Hepatocyte (in vitro differentiated cells): ENCODE data around the gene AOPEP. TPM values are rescaled to one million over a fixed set of nuclear protein-coding genes. Genes with fewer than 3 reads are reported as not detected.
A peak's percentile ranks its signal among the peaks of the same experiment; 100 is the strongest.
"Not testable (repeated sequence)": the region's sequence is repeated elsewhere in the genome, so short reads cannot be mapped to it uniquely, and the experiment has no call there.

Experiments used
- DNase-seq: peaks from one replicate; pipeline ENCODE4 v3.0.0-alpha.2; 2016; ENCODE audit warnings: low spot score
- H2AFZ ChIP-seq: fragments of 200-600 bp; sonication (generic); 2 replicates; pipeline ENCODE4 v1.6.0; 2016; ENCODE audit warnings: antibody characterized with exemption, mild to moderate bottlenecking
- H3K27ac ChIP-seq: fragments of 200-600 bp; sonication (generic); 2 replicates; pipeline ENCODE4 v1.5.1; 2016; ENCODE audit warnings: mild to moderate bottlenecking
- H3K27me3 ChIP-seq: fragments of 200-600 bp; sonication (generic); 2 replicates; pipeline ENCODE4 v1.6.1; 2016
- H3K36me3 ChIP-seq: fragments of 200-600 bp; sonication (generic); replicated peaks from 2 replicates; pipeline ENCODE4 v1.5.1; 2016; ENCODE audit warnings: low read depth; ENCODE audit not compliant: insufficient read depth
- H3K4me1 ChIP-seq: fragments of 200-600 bp; sonication (generic); 2 replicates; pipeline ENCODE4 v1.5.1; 2016; ENCODE audit warnings: mild to moderate bottlenecking, moderate library complexity; ENCODE audit not compliant: insufficient read depth
- H3K4me2 ChIP-seq: fragments of 200-600 bp; sonication (generic); 2 replicates; pipeline ENCODE4 v1.6.0; 2016
- H3K4me3 ChIP-seq: fragments of 200-600 bp; sonication (generic); 2 replicates; pipeline ENCODE4 v1.5.1; 2016; ENCODE audit warnings: mild to moderate bottlenecking
- H3K79me2 ChIP-seq: fragments of 200-600 bp; sonication (generic); 2 replicates; pipeline ENCODE4 v1.6.0; 2017; ENCODE audit warnings: mild to moderate bottlenecking
- H3K9me2 ChIP-seq: fragments of 200-600 bp; sonication (generic); replicated peaks from 2 replicates; pipeline ENCODE4 v1.6.0; 2017; ENCODE audit warnings: mild to moderate bottlenecking; ENCODE audit not compliant: insufficient read depth
- H3K9me3 ChIP-seq: fragments of 200-600 bp; sonication (generic); 2 replicates; pipeline ENCODE4 v1.5.1; 2016; ENCODE audit warnings: low read depth, mild to moderate bottlenecking
- H4K20me1 ChIP-seq: fragments of 200-600 bp; sonication (generic); 2 replicates; pipeline ENCODE4 v1.6.0; 2016; ENCODE audit warnings: mild to moderate bottlenecking; ENCODE audit not compliant: insufficient read depth, poor library complexity, severe bottlenecking
- CTCF ChIP-seq: fragments of 200-600 bp; sonication (generic); IDR thresholded peaks from 2 replicates; pipeline ENCODE4 v1.5.1; 2016; ENCODE audit warnings: antibody characterized with exemption, mild to moderate bottlenecking; ENCODE audit not compliant: poor library complexity
- EZH2 ChIP-seq: fragments of 200-600 bp; sonication (generic); IDR thresholded peaks from 2 replicates; pipeline ENCODE4 v1.6.1; 2016; ENCODE audit warnings: antibody characterized with exemption, mild to moderate bottlenecking, borderline replicate concordance
- EZH2phosphoT487 ChIP-seq: fragments of 200-600 bp; sonication (generic); IDR thresholded peaks from one replicate; pipeline ENCODE4 v1.6.1; 2018; ENCODE audit warnings: antibody characterized with exemption, mild to moderate bottlenecking, low read depth, moderate library complexity; ENCODE audit not compliant: unreplicated experiment, severe bottlenecking
- WGBS: methylation state at CpG from one replicate; pipeline ENCODE4 v1.1.6; 2016; ENCODE audit warnings: low lambda C conversion rate; ENCODE audit errors: missing lambda C conversion rate; 5-methylcytosine and 5-hydroxymethylcytosine counted together
- polyA plus RNA-seq: library from polyadenylated mRNA; unstranded; fragments of >200 nt; fragmentation: Nextera tagmentation; extraction: Ambion mirVana; gene quantifications from 2 replicates; pipeline ENCODE4 v1.2.1, GENCODE V29; 2016
- total RNA-seq: library from RNA; depleted of rRNA; stranded (reverse); fragments of >200 nt; gene quantifications from 2 replicates; pipeline ENCODE4 v1.2.3, GENCODE V29; 2014

Gene AOPEP
- total and polyA plus RNA-seq, 2 experiments from 2014 or later, result 82.8 to 101 TPM

- Histone ChIP-seq H3K4me1 (peaks cover 5% of the 10 kb centered on the region), H3K9me2 (no peaks in the 10 kb centered on the region), H4K20me1 (no peaks in the 10 kb centered on the region), H2AFZ (no peak overlapping the region), H3K4me3 (no peak overlapping the region), H3K27me3 (no peaks in the 10 kb centered on the region), H3K36me3 (no peaks in the 10 kb centered on the region), H3K9me3 (no peaks in the 10 kb centered on the region), H3K4me2 (no peak overlapping the region), H3K79me2 (peaks cover 5% of the 10 kb centered on the region), H3K27ac (no peak overlapping the region)
- no peak for TF ChIP-seq EZH2phosphoT487
- TF ChIP-seq EZH2, result no peak
- TF ChIP-seq CTCF, result no peak
- 98% methylated on average over 6 of the region's 6 CpGs for WGBS
- no peak for DNase-seq
These were observed 208.9 kb downstream of the AOPEP start for GRCh38 chr9:94935396-94935795.

- Histone ChIP-seq H3K9me3 (no peaks in the 10 kb centered on the region), H4K20me1 (no peaks in the 10 kb centered on the region), H2AFZ (no peak overlapping the region), H3K4me1 (peaks cover 12% of the 10 kb centered on the region), H3K27ac (no peak overlapping the region), H3K9me2 (no peaks in the 10 kb centered on the region), H3K27me3 (no peaks in the 10 kb centered on the region), H3K4me2 (no peak overlapping the region), H3K36me3 (no peaks in the 10 kb centered on the region), H3K4me3 (no peak overlapping the region), H3K79me2 (peaks cover 5% of the 10 kb centered on the region)
- TF ChIP-seq EZH2phosphoT487, result no peak
- no peak for DNase-seq
- 77% methylated on average over 3 of the region's 3 CpGs for WGBS
These were observed 209.9 kb downstream of the AOPEP start for GRCh38 chr9:94936419-94936818.

- no peaks in the 10 kb centered on the region for H3K9me2 ChIP-seq
- H3K4me3 ChIP-seq, result no peak overlapping the region
- peaks cover 5% of the 10 kb centered on the region for H3K79me2 ChIP-seq
- no peak overlapping the region for H2AFZ ChIP-seq
- TF ChIP-seq EZH2 (no peak), CTCF (no peak), EZH2phosphoT487 (no peak)
- no peaks in the 10 kb centered on the region for H3K27me3 ChIP-seq
- DNase-seq, result peak; percentile 48
- WGBS, result 97% methylated on average over 6 of the region's 6 CpGs
- H3K4me2 ChIP-seq, result no peak overlapping the region
- no peaks in the 10 kb centered on the region for H3K36me3 ChIP-seq
- no peaks in the 10 kb centered on the region for H4K20me1 ChIP-seq
- peak overlapping the region; percentile 23 for H3K27ac ChIP-seq
- no peaks in the 10 kb centered on the region for H3K9me3 ChIP-seq
- peaks cover 10% of the 10 kb centered on the region for H3K4me1 ChIP-seq
These were observed 210.9 kb downstream of the AOPEP start for GRCh38 chr9:94937214-94937903.

GRCh38 chr9:94938384-94938783 lies 211.9 kb downstream of the AOPEP start:
- no peak overlapping the region for H2AFZ ChIP-seq
- DNase-seq, result no peak
- no peaks in the 10 kb centered on the region for H3K27me3 ChIP-seq
- 85% methylated on average over 3 of the region's 3 CpGs for WGBS
- no peaks in the 10 kb centered on the region for H3K9me2 ChIP-seq
- H3K9me3 ChIP-seq, result no peaks in the 10 kb centered on the region
- H3K79me2 ChIP-seq, result peaks cover 5% of the 10 kb centered on the region
- H3K4me1 ChIP-seq, result peaks cover 10% of the 10 kb centered on the region
- no peak overlapping the region for H3K4me3 ChIP-seq
- TF ChIP-seq EZH2phosphoT487 (no peak), CTCF (no peak), EZH2 (no peak)
- H3K27ac ChIP-seq, result no peak overlapping the region
- no peaks in the 10 kb centered on the region for H3K36me3 ChIP-seq
- no peak overlapping the region for H3K4me2 ChIP-seq
- no peaks in the 10 kb centered on the region for H4K20me1 ChIP-seq

- H4K20me1 ChIP-seq, H3K79me2 ChIP-seq, H2AFZ ChIP-seq, DNase-seq, H3K9me3 ChIP-seq, H3K4me1 ChIP-seq, H3K4me2 ChIP-seq, H3K4me3 ChIP-seq, H3K27me3 ChIP-seq, H3K36me3 ChIP-seq, H3K9me2 ChIP-seq: not testable (repeated sequence)
- H3K27ac ChIP-seq, result peak overlapping the region; percentile 90
- 97% methylated on average over 6 of the region's 6 CpGs for WGBS
These were observed 213.8 kb downstream of the AOPEP start for GRCh38 chr9:94940296-94940695.
